Femur (tissue), 1 donor: ENCODE data around the gene PLIN5.
A peak's percentile ranks its signal among the peaks of the same experiment; 100 is the strongest.

Experiments
- DNase-seq: peaks from one replicate; pipeline ENCODE4 v3.0.0-alpha.2; 2017

Gene PLIN5, protein sequence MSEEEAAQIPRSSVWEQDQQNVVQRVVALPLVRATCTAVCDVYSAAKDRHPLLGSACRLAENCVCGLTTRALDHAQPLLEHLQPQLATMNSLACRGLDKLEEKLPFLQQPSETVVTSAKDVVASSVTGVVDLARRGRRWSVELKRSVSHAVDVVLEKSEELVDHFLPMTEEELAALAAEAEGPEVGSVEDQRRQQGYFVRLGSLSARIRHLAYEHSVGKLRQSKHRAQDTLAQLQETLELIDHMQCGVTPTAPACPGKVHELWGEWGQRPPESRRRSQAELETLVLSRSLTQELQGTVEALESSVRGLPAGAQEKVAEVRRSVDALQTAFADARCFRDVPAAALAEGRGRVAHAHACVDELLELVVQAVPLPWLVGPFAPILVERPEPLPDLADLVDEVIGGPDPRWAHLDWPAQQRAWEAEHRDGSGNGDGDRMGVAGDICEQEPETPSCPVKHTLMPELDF

GRCh38 chr19:4534836-4535658 is at the start of gene PLIN5:
Gene PLIN5 (minus strand): TSS chr19:4535224. CDS start chr19:4534074, 1,150 bp downstream.
- peak; percentile 80 for DNase-seq

GRCh38 chr19:4583961-4584669 is 49.1 kb upstream of the PLIN5 start:
- peak; percentile 50 for DNase-seq

DNA sequence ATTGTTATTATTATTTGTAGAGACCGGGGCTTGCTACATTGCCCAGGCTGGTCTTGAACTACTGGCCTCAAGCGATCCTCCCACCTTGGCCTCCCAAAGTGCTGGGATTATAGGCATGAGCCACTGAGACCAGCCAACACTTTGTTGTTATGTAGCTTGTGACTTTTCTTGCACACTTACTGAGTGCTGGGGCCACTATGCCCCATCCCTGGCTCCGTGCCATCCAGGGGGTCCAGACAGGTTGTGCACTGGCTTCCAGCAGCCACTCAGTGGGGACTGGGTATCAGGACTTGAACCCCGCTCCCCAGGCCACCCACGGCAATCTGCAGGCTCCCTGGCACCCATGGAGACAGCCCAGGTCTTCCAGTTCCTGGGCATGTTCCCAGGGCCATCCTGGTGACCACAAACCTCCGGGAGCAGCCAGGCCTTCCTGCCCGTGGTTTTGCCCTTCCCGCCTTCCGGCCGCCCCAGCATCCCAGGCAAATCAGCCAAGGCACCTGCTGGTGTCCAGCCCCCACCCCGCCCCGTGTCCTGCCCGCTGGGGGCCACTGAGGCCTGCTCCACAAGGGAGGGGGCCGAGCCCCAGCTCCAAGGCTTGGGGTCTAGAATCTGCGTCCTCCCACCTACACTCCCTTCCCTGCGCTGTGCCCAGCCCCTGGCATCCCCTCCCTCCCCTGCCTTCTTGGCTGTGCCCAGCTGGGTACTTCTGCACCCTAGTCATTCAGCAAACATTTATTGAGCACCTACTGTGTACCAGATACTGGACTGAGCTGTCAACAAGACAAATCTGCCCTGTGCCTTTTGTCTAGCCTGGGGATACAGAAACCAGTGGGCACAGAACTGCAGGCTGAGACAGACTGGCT is 48.2 kb upstream of the PLIN5 start:
- no peak for DNase-seq

DNA sequence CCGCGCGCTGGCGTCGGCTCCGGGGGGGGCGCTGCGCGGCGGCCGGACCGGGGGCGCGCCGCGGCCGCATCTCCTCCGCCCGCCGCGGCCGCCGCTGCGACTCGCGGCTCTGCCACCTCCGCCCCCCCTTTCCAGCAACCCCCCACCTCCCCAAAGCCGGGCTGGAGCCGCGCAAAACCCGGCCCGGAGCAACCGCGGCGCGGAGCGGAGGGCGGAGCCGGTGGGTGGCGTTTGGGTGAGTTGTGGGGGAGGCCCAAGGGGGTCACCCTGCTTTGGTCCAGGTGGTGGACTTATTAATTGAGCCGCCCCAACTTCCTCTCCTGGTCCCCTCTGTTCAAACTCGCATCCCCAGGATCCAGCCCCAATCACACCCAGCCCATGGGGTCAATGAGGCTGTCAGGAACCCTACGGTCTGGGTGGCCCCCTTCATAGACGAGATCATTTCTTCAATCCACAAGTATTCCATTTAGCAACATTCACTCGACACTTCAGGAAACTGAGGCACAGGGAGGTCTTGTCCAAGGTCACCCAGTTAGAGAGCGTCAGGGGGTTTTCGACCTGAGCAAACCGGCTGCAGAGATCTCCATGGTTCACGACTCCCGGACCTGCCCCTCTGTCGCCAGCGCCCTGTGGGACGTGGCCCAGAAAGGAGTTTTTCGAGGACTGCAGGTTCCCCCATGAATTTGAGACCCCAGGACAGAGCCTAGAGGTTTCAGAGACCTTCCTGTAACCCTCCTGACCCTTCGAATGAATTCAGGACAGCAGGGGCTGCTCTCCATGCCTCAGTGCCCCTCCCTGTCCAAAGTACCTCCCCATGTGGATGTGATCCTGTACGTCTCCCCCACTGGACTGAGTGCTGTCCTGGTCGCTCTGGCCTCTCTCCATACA is 46.9 kb upstream of the PLIN5 start:
- DNase-seq: no peak

GRCh38 chr19:4580961-4581665 is 46.1 kb upstream of the PLIN5 start:
- no peak for DNase-seq

DNA sequence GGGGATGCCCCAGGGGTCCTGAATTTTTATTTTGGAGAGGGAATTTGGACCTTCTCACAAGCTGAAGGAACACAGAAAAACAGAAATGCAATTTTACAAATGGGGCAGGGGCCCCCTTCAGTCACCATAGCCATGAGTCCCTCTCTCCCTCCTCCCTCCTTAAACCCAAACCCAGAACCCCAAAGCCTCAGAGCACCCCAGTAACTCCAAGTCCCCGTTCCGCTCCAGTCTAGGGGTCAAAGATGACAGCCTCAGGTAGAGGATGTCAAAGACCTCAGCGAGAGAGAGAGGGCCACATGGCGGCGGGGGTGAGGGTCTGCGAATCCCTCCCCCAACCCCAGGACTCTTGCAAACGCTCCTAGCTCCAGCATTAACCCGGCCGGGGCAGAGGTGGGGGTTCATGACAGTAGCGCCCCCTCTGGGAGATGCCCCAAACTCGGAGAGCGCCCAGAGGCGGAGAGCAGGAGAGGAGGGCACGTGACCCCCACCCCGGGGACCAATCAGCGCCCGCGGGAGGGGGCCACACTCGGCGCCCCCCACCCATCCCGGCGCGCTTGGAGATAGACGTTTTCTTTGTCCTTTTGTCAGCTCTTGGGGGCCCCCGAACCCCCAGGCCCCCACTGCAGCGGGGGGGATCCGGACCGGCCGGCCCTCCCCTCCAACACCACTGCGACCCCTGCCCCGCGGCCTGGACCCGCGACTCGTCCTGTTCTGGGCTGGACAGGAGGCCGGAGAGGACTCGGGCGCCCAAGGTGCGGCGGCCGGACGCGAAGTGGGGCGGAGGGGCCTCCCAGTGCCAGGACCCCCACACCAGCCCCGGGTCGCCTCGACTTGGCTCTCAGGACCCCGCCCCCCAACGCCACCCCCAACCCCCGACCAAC is 45.2 kb upstream of the PLIN5 start:
- DNase-seq: no peak

- DNase-seq: no peak
Measured at GRCh38 chr19:4579389-4579788, 44.4 kb upstream of the PLIN5 start.

DNA sequence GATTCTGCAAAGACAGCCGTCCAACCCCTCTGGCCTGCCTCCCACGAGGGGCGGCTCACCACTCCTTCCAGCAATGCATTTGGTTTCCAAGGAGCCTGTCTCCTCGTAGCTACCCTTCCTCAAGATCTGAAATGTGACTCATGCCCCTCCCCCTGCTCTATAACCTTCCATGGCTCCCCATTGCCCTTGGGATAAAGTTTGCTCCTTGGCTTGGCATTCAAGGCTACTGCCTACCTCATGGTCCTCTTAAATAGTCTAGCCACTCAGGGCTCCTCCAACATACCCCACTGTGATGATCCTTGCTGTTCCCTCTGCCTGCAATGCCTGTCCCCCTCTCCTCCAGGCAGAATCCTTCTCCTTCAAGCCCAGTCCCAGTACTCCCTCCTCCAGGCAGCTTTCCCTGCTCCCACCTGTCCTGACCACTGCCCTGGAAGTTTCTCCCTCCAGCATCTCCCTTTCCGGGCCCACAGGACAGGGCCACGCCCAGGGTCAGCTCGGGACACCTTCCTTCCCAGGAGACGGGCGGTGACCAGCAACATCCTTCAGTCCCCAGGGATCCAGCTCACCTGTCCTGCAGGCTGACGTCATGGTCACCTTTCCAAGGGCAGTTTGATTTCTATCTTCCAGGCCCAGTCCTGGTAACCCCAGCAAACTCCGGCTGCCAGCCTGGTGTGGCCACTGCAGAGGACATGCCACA is 43.7 kb upstream of the PLIN5 start:
- no peak for DNase-seq

DNA sequence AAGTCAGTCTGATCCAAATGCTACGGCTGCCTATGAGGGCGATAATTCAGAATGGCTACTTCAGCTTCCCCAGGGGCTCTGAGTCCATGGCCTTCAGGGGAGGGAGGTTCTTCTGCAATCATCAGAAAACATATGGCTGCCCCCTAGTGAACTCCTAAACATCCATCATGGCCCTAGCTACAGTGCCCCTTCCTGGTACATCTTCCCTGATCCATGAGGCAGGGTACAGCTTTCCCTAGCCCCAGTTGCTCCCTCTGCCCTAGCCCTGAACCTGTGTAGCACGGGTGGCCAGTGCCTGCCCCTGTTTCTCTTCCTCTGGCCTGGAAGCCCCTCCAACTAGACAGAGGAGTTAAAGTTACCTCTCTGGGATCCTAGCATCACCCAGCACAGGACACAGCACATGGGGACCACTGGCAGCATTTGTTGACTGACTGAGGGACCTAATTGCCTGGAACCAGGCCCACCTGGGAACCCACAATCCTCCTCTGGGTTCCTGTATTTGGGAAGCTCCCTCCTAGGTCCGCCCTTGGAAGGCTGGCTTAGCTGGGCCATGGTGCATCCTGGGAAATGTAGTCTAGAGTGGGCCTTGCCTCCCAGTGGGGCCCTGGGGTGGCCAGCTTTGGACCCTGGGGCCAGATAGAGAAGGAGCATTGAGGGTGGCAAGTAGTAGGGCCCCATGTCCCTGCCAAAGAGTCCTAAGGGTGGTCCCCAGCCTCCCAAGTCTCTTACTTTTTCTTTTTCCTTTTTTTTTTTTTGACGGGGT is 42.2 kb upstream of the PLIN5 start:
- no peak for DNase-seq

- peak; percentile 73 for DNase-seq
Measured at GRCh38 chr19:4576016-4576933, 41.3 kb upstream of the PLIN5 start.

DNA sequence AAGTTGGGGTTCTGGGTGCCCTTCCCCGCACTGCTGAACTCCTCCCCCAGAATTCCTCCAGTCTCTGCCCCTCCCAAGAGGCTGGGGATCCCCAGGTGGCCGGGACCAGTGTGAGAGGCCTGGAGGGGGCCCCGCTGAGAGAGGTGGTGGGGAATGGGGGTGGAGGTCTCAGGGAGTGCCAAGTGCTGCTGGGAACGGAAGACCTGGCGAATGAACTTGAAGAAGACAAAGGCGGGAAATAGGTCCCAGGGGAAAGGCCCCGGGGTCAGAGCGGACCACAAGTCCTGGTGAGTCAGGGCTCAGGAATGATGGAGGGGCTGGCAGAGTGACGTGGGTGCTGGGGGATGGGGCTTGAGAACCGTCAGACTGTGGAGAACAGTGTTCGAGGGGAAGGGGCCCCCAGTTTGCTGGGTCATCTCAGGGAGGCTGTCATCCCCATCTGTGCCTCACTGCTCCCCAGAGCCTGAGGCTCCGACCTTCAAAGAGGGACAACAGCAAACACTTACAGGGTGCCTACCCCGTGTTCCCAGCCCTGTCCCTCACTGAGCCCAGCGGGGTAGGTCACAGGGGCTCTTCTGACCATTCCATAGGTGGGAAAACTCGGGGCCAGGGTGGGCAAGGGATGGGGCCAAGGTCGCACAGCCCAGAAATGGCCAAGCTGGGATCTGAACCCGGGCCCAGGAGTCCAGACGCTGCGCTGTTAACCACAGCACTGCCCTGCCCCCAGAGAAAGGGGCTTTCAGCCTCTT is 40.4 kb upstream of the PLIN5 start:
- peak; percentile 86 for DNase-seq

DNA sequence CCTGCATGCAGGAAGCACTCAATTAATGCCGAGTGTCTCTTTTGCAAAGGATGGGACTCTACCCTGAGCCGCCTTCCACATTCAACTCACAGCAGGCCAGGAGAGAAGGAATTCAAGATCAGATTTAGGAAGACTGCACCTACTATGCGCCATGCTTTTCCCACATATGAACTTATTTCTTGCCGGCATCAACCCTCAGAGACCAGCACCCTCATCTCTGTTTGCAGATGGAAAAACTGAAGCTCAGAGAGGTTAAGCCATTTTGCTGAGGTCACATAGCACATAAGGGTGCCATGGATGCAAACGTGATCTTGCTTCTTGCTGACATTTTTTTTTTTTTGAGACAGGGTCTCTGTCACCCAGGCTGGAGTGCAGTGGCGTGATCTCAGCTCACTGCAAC is 38.7 kb upstream of the PLIN5 start:
- DNase-seq: no peak

- DNase-seq: peak; percentile 82
Measured at GRCh38 chr19:4571305-4571917, 36.4 kb upstream of the PLIN5 start.

DNA sequence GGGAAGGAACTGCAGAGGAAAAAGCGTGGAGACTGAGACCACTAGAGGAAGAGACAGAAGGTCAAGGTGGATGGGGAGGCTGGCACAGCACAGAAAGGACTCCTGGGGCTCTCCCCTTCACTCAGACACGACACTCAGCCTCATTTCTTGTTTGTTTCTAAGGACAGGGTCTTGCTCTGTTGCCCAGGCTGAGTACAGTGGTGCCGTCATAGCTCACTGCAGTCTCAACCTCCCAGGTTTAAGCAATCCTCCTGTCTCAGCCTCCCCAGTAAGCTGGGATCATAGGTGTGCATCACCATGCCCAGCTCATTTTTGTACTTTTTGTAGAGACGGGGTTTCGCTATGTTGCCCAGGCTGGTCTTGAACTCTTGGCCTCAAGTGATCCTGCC is 35.9 kb upstream of the PLIN5 start:
- DNase-seq: no peak

- no peak for DNase-seq
Measured at GRCh38 chr19:4570402-4570801, 35.4 kb upstream of the PLIN5 start.

DNA sequence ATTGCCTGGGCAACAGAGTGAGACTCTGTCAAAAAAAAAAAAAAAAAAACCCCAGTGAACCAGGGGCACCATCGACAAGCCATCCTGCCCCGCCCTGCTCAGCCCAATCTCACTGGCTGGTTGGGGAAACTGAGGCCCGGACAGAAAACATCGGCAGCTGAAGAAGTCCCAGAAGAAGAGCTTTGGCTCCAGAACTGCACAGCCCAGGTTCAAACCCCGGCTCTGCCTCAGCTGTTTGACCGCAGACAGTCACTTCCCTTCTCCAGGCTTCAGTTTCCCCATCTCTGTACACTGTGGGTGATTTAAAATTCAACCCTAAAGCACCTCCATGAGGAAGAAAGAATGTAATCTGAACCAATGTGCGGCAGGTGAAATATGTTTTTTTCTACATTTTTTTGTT is 33.9 kb upstream of the PLIN5 start:
- DNase-seq: no peak
